Measurements from ENCODE around the gene CARD19.

DNA sequence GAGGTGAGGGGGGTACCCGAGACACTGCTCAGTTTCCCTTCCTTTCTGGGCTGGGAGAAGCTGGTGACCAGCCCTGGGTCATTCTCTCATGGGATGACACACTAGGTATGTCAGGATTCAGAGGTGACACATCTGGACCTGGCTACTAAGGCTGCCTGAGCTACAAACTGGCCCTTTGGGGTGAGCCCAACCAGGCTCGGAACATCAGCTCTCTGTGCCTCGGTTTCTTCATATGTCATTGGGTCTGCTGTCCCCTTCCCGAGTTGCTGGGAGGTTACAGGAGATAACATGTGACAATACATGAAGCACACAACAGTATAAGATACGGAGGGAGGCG, 11.8 kb downstream of the CARD19 start:
- TF ChIP-seq, protein P1, sequence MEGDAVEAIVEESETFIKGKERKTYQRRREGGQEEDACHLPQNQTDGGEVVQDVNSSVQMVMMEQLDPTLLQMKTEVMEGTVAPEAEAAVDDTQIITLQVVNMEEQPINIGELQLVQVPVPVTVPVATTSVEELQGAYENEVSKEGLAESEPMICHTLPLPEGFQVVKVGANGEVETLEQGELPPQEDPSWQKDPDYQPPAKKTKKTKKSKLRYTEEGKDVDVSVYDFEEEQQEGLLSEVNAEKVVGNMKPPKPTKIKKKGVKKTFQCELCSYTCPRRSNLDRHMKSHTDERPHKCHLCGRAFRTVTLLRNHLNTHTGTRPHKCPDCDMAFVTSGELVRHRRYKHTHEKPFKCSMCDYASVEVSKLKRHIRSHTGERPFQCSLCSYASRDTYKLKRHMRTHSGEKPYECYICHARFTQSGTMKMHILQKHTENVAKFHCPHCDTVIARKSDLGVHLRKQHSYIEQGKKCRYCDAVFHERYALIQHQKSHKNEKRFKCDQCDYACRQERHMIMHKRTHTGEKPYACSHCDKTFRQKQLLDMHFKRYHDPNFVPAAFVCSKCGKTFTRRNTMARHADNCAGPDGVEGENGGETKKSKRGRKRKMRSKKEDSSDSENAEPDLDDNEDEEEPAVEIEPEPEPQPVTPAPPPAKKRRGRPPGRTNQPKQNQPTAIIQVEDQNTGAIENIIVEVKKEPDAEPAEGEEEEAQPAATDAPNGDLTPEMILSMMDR (IDR thresholded peaks at IDR 0.05) = no peak
- no peak for TF ChIP-seq POLR2A (IDR thresholded peaks at IDR 0.05)

All from breast epithelium (tissue), 3 donors.